Measurements from ENCODE around the gene SLC30A7.

GRCh38 chr1:100953960-100954730, 58.3 kb downstream of the SLC30A7 start:
- TF ChIP-seq POLR2A (IDR thresholded peaks at IDR 0.05) = no peak
- TF ChIP-seq, protein P1, sequence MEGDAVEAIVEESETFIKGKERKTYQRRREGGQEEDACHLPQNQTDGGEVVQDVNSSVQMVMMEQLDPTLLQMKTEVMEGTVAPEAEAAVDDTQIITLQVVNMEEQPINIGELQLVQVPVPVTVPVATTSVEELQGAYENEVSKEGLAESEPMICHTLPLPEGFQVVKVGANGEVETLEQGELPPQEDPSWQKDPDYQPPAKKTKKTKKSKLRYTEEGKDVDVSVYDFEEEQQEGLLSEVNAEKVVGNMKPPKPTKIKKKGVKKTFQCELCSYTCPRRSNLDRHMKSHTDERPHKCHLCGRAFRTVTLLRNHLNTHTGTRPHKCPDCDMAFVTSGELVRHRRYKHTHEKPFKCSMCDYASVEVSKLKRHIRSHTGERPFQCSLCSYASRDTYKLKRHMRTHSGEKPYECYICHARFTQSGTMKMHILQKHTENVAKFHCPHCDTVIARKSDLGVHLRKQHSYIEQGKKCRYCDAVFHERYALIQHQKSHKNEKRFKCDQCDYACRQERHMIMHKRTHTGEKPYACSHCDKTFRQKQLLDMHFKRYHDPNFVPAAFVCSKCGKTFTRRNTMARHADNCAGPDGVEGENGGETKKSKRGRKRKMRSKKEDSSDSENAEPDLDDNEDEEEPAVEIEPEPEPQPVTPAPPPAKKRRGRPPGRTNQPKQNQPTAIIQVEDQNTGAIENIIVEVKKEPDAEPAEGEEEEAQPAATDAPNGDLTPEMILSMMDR (IDR thresholded peaks at IDR 0.05) = no peak

All from right lobe of liver (tissue), 4 donors.